ENCODE measurements around the gene DNAJC4. TPM values are rescaled to one million over a fixed set of nuclear protein-coding genes. Genes with fewer than 3 reads are reported as not detected.

The DNAJC4 gene
- total and polyA plus RNA-seq, 2 experiments from 2014 or later, result 79.9 to 132 TPM

- no peak for TF ChIP-seq CTCF (IDR thresholded peaks at IDR 0.05; ENCODE audit: low read depth, low read length)
- H3K27me3 ChIP-seq, result no peaks in the 10 kb centered on the region
- H3K4me1 ChIP-seq (ENCODE audit: low read depth), result peaks cover 14% of the 10 kb centered on the region
- H3K36me3 ChIP-seq, result peaks cover 4% of the 10 kb centered on the region
- H3K4me3 ChIP-seq, result no peak overlapping the region
- H3K27ac ChIP-seq, result no peak overlapping the region
- no peak for DNase-seq (ENCODE audit: low read depth in 1 of 2, low spot score in 1 of 2)
- no peaks in the 10 kb centered on the region for H3K9me3 ChIP-seq (ENCODE audit: low read depth)
These were observed 6.0 kb upstream of the DNAJC4 start for GRCh38 chr11:64224151-64224890.

GRCh38 chr11:64224891-64225607 is 5.3 kb upstream of the DNAJC4 start:
- Histone ChIP-seq H3K27me3 (no peaks in the 10 kb centered on the region), H3K4me3 (peak overlapping the region; percentile 68), H3K4me1 (ENCODE audit: low read depth) (peaks cover 20% of the 10 kb centered on the region), H3K27ac (peak overlapping the region; percentile 65), H3K9me3 (ENCODE audit: low read depth) (no peaks in the 10 kb centered on the region), H3K36me3 (peaks cover 4% of the 10 kb centered on the region)
- no peak for TF ChIP-seq CTCF (IDR thresholded peaks at IDR 0.05; ENCODE audit: low read depth, low read length)
- no peak for DNase-seq (ENCODE audit: low read depth in 1 of 2, low spot score in 1 of 2)

- no peaks in the 10 kb centered on the region for H3K27me3 ChIP-seq
- peak; percentile 24 for TF ChIP-seq CTCF (IDR thresholded peaks at IDR 0.05; ENCODE audit: low read depth, low read length)
- H3K27ac ChIP-seq, result peak within 1 kb of the TSS; percentile 65
- peak within 1 kb of the TSS; percentile 68 for H3K4me3 ChIP-seq
- no peaks in the 10 kb centered on the region for H3K9me3 ChIP-seq (ENCODE audit: low read depth)
- H3K4me1 ChIP-seq (ENCODE audit: low read depth), result peaks cover 20% of the 10 kb centered on the region
- DNase-seq (ENCODE audit: low read depth in 1 of 2, low spot score in 1 of 2), result peak; percentile 80 to 91
- H3K36me3 ChIP-seq, result peaks cover 4% of the 10 kb centered on the region
These were observed 4.5 kb upstream of the DNAJC4 start, which contains the start of the genes NUDT22 and TRPT1 for GRCh38 chr11:64225608-64226506. NUDT22 (plus strand) TSS chr11:64226274; CDS start chr11:64226653, 379 bp downstream. TRPT1 (minus strand) TSS chr11:64226186; CDS start chr11:64225860, 326 bp downstream.

- TF ChIP-seq CTCF (IDR thresholded peaks at IDR 0.05; ENCODE audit: low read depth, low read length), result no peak
- H3K4me3 ChIP-seq, result peak overlapping the region; percentile 68
- no peak overlapping the region for H3K27ac ChIP-seq
- peaks cover 20% of the 10 kb centered on the region for H3K4me1 ChIP-seq (ENCODE audit: low read depth)
- H3K36me3 ChIP-seq, result peaks cover 4% of the 10 kb centered on the region
- no peaks in the 10 kb centered on the region for H3K27me3 ChIP-seq
- H3K9me3 ChIP-seq (ENCODE audit: low read depth), result no peaks in the 10 kb centered on the region
- DNase-seq (ENCODE audit: low read depth in 1 of 2, low spot score in 1 of 2), result no peak
These were observed 3.8 kb upstream of the DNAJC4 start for GRCh38 chr11:64226507-64227051.
